Effector CD8-positive, alpha-beta T cell (primary cell): ENCODE results near the gene C7orf25.
A peak's percentile ranks its signal among the peaks of the same experiment; 100 is the strongest.

ENCODE experiments used
- DNase-seq: peaks from one replicate; lab custom pipeline; 2025; lab: John Stamatoyannopoulos, UW
- total RNA-seq, 4 experiments: gene quantifications; one replicate each; lab custom pipeline; 2026; lab: John Stamatoyannopoulos, UW

C7orf25 gene
- total RNA-seq = 0 to 0.58 (median 0.33) reads per million in 4 experiments

DNA sequence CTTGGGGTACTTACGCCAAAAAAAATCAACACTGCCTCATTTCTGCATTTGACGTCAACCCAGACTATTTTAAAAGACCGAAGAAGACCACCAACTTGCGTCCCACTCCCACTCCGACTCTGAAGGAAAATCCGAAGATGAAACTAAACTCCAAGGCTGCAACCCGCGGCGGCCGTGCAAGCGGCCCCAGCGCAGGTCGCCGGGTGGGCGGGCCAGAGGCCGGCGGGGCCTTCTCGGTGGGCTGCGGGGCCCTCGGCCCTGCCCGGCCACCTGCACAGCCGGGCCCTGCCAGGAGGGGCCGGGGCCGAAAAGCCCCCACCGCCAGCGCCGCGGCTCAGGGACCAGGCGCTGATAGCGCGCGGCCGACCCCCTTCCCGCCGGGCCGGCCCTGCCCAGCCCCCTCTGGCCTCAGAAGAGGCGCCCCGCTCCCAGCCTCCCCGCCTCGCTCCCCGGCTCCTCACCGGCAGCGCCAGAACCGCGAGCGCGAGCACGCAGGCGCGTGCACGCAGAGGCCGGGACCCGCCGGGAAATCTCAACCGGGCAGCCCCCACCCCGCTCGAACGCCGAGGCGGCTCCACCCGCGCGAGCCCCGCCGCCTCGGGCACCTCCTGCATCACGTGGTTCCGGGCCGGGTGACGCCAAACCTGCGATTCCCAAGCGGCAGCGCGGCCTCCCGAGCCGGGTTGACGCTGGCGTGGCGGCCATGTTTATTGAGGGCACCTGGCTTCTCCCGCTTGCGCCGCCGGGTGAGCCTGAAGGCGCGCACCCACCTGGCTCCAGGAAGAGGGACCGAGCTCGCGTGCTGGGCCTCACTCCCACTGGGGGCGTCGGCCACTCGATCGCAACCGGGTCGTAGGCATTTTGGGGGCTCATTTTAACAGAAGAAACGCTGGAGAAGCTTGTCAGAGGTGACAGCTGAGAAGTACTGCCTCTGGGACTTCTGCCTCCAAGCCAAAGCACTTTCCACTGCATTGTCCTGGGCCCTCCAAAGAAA, at the start of gene C7orf25:
TSS of gene C7orf25 (minus strand) at position 617 of the 994 bp plus-strand sequence. CDS start 1,170 bp downstream, outside the sequence.
- peak; percentile 95 for DNase-seq

DNA sequence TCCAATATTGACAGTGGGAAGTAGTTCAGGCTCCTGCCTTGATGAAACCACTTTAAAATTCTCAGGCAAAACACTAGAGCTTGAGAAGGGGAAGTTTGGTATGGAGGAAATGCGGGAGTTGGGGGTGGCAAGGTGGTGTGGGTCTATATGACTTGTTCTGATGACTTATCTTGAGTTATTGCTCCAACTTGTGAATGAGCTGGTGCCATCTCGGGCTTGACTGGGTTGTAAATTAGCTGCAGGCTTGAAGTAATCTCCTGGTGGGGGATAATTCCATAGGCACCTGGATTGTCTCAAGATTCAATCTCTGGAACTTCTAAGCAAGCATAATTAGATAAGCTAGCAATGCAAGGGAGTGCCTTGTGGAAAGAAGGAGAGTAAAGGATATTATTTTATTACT, 49.3 kb upstream of the C7orf25 start:
- DNase-seq = no peak

DNA sequence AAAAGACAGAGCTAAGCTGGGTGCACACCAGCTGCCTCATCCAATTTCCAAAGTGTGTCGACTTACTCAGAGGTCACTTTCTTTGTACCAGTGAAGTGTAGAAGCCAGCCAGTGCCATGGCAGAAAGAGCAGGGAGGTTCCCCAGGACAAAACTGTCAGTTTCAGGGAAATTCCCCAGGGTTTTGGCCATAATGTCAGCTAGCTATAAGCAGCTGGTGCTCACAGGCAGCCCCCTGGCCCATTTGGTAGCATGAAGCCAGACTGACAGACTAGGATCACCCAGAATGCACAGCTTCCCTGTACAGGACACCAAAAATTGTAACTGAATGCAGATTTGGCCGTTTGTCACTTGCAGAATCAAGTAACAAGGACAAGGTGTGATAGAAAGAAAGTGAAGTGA, 48.9 kb upstream of the C7orf25 start:
- DNase-seq = no peak

DNA sequence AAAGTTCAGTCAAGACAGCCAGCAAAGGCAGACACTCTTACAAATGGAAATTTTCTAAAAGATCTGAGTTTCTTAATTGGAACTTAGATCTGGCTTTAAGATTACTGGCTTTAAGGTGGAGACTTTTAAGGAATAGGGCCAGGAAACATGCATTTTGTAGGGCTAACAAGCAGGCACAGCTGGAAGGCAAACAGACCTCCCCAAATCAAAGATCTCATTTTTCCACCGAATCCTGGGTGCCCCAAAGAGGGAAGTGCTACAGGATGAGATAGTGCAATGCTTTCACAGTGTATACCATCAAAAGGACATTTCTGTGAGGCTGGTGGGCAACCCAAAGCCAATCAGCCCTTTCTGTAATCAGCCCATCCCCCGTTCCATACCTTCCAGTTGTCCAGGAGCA, 47.7 kb upstream of the C7orf25 start:
- DNase-seq = no peak

DNA sequence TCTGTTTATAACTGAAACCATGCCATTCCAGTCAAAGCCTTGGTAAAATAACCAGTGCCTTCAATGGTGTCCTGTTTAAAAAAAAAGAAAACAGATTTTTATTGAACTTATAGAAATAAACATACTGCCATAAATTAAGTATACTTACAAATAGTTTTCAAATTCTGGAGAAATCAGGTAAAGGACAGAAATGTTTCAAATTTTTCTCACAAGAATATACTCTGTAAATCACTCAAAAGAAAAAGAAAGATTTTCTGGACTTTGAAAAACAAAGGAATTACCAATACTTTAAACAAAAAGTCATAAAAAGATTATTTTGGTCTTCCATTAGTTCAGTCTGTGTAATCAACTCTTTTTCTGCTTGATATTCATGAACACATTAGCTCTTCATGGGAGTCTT, 44.2 kb upstream of the C7orf25 start:
- no peak for DNase-seq

DNA sequence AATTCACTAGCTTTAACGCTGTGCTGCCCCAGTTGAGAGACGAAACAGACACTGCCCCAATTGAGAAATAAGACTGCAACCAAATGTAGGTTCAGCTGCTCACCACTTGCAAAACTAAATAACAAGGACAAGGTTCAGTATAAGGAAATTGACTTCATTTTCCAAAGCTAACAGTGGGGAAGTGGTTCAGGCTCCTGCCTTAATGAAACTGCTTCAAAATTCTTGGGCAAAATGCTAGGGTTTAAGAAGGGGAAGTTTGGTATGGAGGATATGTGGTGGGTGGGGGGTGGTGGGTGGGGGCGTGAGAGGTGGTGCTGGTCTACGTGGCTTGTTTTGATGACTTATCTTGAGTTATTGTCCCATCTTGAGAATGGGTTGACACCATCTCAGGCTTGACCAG, 42.1 kb upstream of the C7orf25 start:
- no peak for DNase-seq

DNA sequence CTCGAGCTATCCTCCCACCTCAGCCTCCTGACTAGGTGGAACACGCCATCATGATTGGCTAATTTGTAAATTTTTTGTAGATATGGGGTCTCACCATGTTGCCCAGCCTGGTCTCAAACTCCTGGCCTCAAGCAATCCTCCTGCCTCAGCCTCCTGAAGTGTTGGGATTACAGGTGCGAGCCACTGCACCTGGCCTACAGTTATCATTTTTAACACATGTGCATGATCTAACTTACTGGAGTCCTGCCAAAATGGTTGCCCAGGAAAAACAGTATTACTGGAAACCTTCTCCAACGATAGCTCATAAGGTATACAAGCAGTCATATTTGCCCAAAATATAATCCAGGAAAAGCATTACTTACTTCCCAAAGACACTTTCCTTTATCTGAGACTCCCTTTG, 40.5 kb upstream of the C7orf25 start:
- DNase-seq = no peak

DNA sequence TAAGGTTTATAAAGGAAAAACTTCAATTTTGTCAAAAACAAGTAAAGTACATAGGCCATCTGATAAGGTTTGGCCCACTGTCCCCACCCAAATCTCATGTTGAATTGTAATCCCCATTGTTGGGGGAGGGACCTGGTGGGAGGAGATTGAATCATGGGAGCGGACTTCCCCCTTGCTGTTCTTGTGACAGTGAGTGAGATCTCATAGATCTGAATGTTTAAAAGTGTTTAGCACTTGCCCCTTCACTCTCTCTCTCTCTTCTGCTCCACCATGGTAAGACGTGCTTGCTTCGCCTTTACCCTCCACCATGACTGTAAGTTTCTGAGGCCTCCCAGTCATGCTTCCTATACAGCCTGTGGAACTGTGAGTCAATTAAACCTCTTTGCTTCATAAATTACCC, 38.5 kb upstream of the C7orf25 start:
- DNase-seq = no peak

DNA sequence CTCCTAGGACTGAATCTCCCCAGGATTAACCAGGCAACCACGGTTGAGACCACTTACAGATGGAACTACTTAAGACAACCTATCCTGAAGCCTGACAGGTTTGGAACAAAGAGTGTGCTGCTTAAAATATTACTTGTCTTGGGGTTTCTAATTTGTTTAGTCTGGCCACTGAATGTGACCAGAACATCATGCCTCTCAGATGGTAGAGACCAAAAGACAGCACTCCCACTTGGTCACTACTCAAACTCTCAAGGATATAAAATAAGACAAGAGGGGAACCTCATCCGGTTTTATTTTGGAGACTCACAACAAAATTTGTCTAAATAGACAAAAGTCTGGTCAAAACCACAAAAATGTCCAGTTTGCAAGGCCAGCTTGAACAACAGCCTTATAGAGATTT, 35.7 kb upstream of the C7orf25 start:
- no peak for DNase-seq

DNA sequence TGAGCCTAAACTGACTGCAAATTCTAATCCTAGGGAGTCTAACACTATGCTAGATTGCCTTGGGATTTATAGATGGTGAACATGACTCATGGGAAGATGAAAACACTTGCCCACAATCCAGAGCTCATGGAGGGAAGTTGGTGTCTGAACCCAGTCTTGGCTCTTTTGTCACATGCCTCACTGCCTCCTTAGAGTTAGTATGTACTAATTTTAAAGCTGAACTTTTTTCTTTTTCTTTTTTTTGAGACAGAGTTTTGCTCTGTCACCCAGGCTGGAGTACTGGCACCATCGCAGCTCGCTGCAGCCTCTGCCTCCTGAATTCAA, 34.7 kb upstream of the C7orf25 start:
- DNase-seq = no peak

DNA sequence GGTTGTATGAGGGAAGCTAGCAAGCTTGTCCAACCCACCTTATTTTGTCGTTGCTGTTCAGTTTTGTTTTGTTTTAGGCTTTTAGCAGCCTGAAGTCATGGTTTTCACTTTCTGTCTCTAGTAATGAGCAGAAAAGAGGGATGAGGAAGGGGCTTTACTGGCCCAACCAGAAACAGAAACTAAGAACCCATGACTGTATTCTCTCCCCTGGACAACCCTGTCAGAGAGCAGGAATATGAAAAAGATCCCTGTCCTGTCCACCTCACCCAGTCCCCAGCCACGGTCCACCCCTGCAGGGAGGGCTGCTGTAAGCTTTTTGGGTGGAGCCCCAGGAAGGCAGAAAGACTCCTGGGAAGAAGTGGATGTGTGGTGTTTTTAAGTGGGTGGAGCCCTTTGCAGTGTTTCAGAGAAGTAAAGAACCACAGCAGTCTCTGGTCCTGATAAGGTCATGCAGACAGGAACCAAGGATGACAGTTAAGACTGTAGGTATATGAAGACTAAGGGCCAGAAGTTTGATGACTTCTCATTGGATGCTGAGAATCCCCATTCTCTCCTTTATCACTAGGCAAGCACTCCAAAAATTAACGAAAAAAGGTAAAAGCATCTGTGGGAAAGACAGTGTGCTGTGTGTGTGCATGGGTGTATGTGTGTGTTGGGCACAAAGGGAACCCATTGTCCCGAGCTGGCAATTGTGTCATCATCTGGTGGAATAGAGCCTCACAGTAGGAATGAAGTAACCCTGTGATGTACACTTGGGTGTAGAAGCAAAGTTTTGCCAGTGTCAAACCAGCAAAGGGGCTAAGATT, 34.2 kb upstream of the C7orf25 start:
- DNase-seq = no peak

DNA sequence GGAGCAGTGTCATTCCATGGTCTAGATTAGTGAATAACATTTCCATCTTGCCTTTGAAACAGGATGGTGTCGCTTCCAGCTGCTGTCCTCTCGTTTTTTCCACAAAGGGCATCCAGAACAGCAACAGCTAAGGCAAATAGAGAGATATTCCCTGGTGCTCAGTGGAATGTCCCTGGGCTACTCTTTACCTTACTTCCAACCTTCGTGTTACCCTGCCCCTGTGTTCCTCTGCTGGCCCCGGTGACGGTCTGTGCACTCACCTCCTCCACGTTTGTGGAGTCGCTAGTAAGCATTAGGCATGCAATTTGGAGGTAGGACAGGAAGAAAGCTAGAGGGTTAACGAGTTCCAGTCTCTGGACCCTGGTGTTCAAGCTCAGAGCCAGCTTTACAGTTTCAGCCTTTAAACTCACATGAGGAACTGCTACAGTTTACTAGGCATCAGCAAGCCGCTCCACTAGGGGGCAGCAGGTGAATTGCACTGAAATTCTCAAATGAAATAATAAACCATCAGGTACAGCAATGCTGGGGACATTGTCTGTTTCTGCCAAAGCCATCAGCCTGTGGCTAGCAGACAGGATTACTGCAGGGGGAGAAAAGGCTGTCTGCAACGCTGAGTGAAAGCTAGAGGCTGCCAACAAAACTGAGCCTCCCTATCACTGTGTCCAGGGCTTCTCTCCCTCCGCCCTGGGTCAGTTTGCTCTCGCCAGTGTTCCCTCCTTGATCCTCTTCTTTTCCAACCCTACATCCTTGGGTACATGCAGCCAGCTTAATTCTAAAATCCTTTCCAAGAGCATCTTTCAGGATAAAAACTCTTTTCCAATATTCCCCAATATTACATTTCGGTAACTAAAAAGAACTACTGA, 29.3 kb upstream of the C7orf25 start:
- DNase-seq = peak; percentile 53

DNA sequence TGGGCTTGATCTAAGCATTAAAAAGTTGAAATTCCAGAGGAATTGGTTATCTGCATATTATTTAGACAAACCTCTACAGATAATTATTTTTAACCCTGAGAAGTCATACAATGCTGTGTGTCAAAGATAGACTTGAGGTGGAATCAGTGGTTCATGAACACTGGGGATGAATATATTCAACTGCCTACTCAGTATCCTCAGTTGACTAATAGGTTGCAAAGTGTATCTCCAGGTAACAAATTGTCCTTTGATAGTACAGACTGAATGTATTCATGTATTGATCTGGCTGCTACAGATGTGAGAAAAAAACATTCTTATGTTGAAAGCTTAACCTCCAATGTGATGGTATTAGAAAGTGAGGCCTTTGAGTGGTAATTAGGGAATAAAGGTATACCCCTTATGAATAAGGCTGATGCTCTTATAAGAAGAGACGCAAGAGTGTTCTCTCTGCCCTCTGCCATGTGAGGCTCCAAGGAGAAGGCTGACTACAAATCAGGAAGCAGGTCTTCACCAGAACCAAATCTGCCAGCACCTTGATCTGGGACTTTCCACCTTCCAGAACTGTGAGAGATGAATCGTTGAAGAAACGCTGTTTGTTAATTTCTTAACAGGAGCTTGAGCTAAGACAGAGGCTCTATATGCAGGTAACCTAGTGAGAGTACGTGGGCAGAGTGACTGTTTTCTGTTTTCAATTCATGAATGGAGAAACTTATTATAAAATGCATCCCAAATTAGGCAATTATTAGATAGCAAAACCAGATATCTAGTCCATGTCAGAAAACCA, 27.8 kb upstream of the C7orf25 start:
- DNase-seq = no peak

DNA sequence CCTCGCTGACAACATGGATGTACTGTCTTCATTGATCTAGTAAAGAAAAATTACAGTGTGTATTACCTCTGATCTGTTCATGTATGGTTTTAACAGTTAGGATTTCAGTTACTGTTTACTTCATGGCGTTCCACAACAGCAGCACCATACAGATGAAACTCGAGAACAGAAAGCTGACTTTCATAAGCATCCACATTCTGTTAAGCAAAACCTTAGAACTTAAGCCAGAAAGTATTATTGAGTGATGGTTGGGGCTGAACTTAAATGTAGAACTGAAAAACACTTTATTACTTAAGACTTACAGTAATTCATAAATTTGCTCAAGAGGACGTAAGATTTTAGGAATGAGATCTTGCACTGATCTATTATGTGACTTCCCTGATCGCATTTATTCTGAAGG, 24.0 kb upstream of the C7orf25 start:
- DNase-seq = no peak

DNA sequence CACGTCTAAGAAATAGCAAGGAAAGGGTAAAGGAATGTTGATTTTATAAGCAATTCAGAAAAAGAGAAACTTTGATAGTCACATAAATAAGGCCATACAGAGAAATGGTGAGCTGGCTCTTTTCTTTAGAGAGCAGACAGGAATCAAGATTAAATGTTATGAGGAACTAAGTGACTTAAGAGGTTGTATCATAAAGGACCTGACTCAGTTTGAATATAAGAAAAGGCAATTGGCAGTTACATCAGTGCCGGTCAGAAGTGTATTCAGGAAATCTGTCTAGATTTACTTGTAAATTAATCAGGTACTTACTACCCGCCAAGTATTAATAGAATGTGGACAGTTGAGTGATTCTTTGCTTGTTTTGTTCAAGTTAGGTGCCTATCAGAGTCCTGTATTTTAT, 22.4 kb upstream of the C7orf25 start:
- no peak for DNase-seq

DNA sequence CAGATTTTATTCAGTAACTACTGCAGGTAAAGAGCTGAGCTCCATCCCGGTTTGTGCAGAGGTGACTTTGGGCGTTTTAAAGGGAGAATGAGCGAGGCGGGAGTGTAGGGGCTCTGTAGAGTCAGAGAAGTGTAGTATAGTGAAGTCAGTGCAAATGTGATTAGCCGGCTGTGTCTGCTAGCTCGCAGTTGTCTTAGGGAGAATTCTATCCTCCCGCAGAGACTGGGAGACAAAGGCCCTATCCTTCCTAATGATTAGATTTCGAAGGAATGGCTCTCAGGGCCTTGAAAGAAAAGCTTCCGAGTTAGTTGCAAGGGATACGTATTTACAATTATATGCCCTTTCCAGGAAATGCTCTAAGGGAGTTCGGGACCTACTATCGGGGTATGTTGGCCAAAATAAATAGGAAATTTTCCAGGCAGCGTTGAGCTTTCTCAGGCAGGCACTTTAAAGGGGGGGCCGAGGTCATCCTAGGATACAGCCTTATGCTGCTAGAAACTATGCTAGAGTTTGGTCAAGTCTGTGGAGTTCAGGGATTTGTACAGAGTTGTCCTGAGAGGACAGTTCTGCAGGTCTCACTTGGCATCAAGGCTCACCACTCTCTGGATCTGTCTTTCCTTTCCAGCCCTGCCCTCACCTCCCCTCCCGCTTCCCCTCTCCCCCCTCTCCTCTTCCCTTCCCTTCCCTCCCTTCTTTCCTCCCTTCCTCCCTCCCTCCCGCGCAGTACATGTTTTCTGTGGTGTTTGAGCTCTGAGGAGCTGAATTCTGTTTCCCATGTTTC, 21.1 kb upstream of the C7orf25 start:
- no peak for DNase-seq

DNA sequence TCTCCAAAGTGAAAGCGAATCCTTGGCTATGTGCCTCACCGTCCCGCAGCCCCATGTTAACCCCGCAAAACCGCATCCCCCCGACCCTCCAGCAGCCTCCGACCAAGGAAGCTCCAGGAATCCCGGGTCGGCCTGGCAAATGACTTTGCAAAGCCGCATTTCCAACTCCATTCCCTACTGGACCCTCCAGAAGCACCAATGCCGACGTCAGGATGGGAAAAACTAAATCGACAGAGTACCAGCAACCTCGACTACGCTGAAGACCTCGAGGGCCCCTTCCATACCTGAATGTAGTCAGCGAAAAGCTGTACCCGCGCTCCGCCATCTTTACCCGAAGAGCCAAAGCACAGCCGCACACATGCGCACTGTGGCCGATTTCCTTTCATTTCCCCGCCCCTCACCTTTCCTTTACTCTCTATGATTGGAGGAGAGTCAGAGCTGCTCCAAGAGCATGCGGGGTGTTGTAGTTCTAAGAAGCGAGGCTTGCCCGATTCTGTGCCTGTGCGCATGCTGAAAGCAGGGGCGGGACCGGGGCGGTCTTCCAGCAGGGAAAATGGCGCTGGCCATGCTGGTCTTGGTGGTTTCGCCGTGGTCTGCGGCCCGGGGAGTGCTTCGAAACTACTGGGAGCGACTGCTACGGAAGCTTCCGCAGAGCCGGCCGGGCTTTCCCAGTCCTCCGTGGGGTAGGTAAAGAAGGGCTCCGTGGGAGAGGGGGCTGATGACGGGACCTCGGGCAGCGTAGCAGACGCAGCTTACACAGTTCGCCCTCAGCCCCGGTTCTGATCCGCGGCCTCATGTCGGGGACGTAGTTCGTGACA, 20.2 kb upstream of the C7orf25 start, which contains the start of the genes MRPL32 and PSMA2:
TSS of gene MRPL32 (plus strand) at position 543 of the 818 bp plus-strand sequence. CDS start at position 554, 11 bp downstream.
TSS of gene PSMA2 (minus strand) at position 341 of the 818 bp plus-strand sequence. CDS start at position 325, 16 bp downstream.
- DNase-seq = peak; percentile 91

DNA sequence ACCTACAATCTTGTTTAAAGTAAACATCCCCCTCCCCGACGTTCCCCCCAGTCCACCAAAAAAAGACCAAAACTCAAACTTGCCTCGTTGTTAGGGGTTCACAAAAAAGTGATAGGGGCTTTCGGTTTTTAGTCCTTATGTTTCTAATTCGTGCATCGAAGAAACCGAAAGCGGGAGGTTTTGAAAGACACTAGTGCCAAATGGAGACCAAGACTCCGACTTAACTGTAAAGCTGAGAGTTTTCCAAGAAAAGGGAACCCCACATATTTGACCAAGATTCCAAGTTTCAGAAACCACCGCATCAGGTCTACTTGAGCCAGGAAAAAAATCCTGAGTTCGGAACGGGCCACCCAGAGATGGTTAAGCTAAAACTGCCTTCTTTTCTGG, 19.6 kb upstream of the C7orf25 start:
- DNase-seq = no peak

DNA sequence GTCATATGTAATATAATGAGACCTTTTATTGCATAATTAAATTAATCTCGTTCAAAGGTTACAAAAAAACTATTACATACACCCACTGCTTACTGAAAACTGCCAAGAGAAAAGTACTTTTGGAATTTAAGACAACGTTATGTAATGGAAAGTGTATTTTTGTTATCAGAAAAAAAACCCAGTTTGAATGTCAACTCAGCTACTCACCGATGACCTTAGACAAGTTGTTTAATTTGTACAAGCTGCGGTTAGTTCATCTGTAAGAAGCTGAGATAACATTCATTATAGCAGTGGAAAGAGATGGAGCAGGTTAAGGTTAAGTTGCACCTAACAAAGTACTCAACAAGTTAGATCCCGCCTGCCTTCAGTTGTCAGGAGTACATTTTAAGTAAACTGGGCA, 19.0 kb upstream of the C7orf25 start:
- no peak for DNase-seq
